HepG2 (cell line): ENCODE measurements around the gene SSX2IP.

Experiments
- CEBPB ChIP-seq: IDR thresholded peaks from 2 replicates; pipeline ENCODE4 v1.6.1; 2011; ENCODE audit warnings: low read depth, low read length, improper control_type of control experiment, borderline replicate concordance
- CTCF ChIP-seq: sonication (generic); formaldehyde crosslinking; IDR thresholded peaks from 2 replicates; pipeline ENCODE4 v1.5.0; 2020; ENCODE audit warnings: mild to moderate bottlenecking, missing genetic modification reagents, moderate library complexity
- HDAC2 ChIP-seq: sonication (generic); formaldehyde crosslinking; IDR thresholded peaks from 2 replicates; pipeline ENCODE4 v1.4.0; 2020; ENCODE audit warnings: missing genetic modification reagents
- IRF1 ChIP-seq: sonication (generic); formaldehyde crosslinking; IDR thresholded peaks from 2 replicates; pipeline ENCODE4 v1.4.0; 2020; ENCODE audit warnings: low read depth, mild to moderate bottlenecking, missing genetic modification reagents
- IRX3 ChIP-seq: sonication (generic); formaldehyde crosslinking; IDR thresholded peaks from 2 replicates; pipeline ENCODE4 v1.8.1; 2023; ENCODE audit warnings: mild to moderate bottlenecking, low read depth, missing genetic modification reagents, borderline replicate concordance
- KDM1A ChIP-seq: IDR thresholded peaks from 2 replicates; pipeline ENCODE4 v1.6.1; 2016; ENCODE audit warnings: missing compliant biosample characterization
- MEIS1 ChIP-seq: sonication (generic); formaldehyde crosslinking; IDR thresholded peaks from 2 replicates; pipeline ENCODE4 v1.9.0; 2021; ENCODE audit warnings: mild to moderate bottlenecking, missing genetic modification reagents, moderate library complexity, borderline replicate concordance
- MEIS2 ChIP-seq: sonication (generic); formaldehyde crosslinking; IDR thresholded peaks from 2 replicates; pipeline ENCODE4 v1.9.0; 2021; ENCODE audit warnings: mild to moderate bottlenecking, missing genetic modification reagents
- PHF8 ChIP-seq: sonication (generic); formaldehyde crosslinking; IDR thresholded peaks from 2 replicates; pipeline ENCODE4 v1.5.0; 2020; ENCODE audit warnings: missing genetic modification reagents
- SOX13 ChIP-seq, 3 experiments: fragments of 450-650 bp in 1 of 3; sonication (generic) in 1 of 3; formaldehyde crosslinking in 1 of 3; IDR thresholded peaks in 2 of 3; conservative IDR thresholded peaks in 1 of 3; 2 replicates each; pipeline versions ENCODE4 v1.5.0 to v1.6.1; 2016 to 2020; ENCODE audit warnings: antibody characterized with exemption in 1 of 3, mild to moderate bottlenecking in 1 of 3, missing compliant biosample characterization in 1 of 3, missing genetic modification reagents in 1 of 3, moderate library complexity in 1 of 3
- TCF7L2 ChIP-seq: IDR thresholded peaks from 2 replicates; pipeline ENCODE4 v1.6.1; 2011; ENCODE audit warnings: mild to moderate bottlenecking, low read depth, low read length, moderate library complexity
- ZBTB2 ChIP-seq: sonication (generic); formaldehyde crosslinking; IDR thresholded peaks from 2 replicates; pipeline ENCODE4 v1.8.0; 2022; ENCODE audit warnings: low read depth, missing genetic modification reagents
- ZNF232 ChIP-seq: sonication (generic); formaldehyde crosslinking; IDR thresholded peaks from 2 replicates; pipeline ENCODE4 v1.4.0; 2020; ENCODE audit warnings: missing genetic modification reagents, borderline replicate concordance
- ZNF383 ChIP-seq: sonication (generic); formaldehyde crosslinking; IDR thresholded peaks from 2 replicates; pipeline ENCODE4 v1.4.0; 2020; ENCODE audit warnings: missing genetic modification reagents, mild to moderate bottlenecking, borderline replicate concordance

GRCh38 chr1:84617349-84617748 lies 72.9 kb downstream of the SSX2IP start:
- TF ChIP-seq ZNF232 (no peak), HDAC2 (no peak), MEIS2 (CRISPR knock-in tag) (no peak), IRF1 (CRISPR knock-in tag) (no peak), SOX13 (IDR thresholded peaks at IDR 0.05) (no peak), SOX13 (CRISPR knock-in tag; conservative IDR thresholded peaks at IDR 0.05 in 1 of 2, IDR thresholded peaks at IDR 0.05 in 1 of 2) (no peak), PHF8 (no peak), TCF7L2 (no peak), CTCF (CRISPR knock-in tag) (no peak), ZNF383 (no peak), MEIS1 (CRISPR knock-in tag) (no peak), ZBTB2 (CRISPR knock-in tag) (no peak), IRX3 (CRISPR knock-in tag) (no peak), KDM1A (CRISPR knock-in tag) (no peak), CEBPB (no peak)
